Measurements from ENCODE around the gene DOC2A. TPM values are rescaled to one million over a fixed set of nuclear protein-coding genes. Genes with fewer than 3 reads are reported as not detected.

Gene DOC2A
- polyA plus RNA-seq, 3 donors, result 1.6 to 2.3 (median 1.7) TPM

GRCh38 chr16:29990883-29991570 is 19.8 kb downstream of the DOC2A start:
- DNase-seq (ENCODE audit: low read depth in 3 of 3, low spot score in 2 of 3), result no peak

DNA sequence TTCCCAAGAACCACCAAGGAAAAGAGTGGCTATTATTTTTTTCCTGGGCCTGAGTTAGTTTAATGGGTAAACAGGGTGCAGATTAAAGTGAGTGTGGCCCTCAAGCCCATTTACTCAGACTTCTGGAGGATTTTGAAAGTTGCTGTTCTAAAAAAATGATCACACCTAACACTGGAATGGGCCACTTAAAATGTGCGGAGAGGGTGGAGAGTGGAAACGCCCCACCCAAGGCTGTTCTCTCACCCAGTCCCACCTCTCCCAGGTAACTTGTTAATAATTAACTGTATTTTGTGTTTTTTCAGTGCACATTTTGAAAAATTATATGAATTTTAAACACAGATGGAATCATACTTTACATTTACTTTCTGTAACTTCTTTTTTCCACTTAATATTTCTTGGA is 20.8 kb downstream of the DOC2A start:
- no peak for DNase-seq (ENCODE audit: low read depth in 3 of 3, low spot score in 2 of 3)

GRCh38 chr16:29989111-29989858 is 21.5 kb downstream of the DOC2A start:
- no peak for DNase-seq (ENCODE audit: low read depth in 3 of 3, low spot score in 2 of 3)

DNA sequence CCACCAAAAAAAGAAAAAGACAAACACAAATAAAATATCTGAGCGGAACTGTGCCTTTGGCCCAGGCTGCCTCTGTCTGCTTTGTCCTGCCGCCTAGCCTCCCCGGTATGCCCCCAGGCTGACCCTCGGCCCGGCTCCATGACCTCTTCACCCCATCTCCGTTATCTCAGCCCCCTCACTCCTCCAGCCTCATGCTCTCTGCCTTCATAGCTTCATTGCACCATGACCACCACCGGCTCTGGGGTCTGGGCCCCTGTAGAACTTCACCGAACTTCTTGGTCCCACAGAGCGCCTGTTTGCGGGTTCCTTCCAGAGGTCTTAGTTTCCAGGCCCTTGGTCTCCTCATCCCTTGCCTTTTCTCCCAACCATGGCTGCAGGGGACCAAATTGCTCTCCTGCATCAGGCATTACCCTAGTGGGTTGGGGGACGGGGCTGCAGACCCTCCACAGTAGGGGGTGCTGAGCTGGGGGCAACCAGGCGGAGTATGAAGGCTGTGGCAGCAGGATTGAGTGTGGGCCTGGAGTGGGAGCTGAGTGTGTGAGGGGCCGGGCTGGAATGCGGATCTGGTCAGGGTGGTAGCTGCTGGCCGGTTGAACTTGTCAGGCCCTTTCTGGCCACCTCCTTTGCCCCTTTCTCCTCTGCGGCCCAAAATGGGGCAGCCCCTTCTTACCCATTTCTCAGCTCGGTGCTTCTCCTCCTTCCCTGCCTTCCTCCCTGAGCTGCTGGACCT is 22.3 kb downstream of the DOC2A start:
- DNase-seq (ENCODE audit: low read depth in 3 of 3, low spot score in 2 of 3), result no peak

- DNase-seq (ENCODE audit: low read depth in 3 of 3, low spot score in 2 of 3), result no peak
Observed at GRCh38 chr16:29987371-29988085, 23.3 kb downstream of the DOC2A start.

DNA sequence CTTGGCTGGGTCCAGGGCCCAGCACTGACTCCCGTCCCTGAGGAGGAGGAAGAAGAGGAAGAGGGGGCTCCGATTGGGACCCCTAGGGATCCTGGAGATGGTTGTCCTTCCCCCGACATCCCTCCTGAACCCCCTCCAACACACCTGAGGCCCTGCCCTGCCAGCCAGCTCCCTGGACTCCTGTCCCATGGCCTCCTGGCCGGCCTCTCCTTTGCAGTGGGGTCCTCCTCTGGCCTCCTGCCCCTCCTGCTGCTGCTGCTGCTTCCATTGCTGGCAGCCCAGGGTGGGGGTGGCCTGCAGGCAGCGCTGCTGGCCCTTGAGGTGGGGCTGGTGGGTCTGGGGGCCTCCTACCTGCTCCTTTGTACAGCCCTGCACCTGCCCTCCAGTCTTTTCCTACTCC is 23.9 kb downstream of the DOC2A start:
- DNase-seq (ENCODE audit: low read depth in 3 of 3, low spot score in 2 of 3), result no peak

DNA sequence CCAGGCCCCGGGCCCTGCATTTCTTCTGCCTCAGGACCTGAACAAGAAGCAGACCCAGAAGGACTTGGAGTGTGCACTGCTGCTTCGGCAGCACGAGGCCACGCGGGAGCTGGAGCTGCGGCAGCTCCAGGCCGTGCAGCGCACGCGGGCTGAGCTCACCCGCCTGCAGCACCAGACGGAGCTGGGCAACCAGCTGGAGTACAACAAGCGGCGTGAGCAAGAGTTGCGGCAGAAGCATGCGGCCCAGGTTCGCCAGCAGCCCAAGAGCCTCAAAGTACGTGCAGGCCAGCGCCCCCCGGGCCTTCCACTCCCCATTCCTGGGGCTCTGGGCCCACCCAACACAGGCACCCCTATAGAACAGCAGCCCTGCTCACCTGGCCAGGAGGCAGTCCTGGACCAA is 24.6 kb downstream of the DOC2A start:
- no peak for DNase-seq (ENCODE audit: low read depth in 3 of 3, low spot score in 2 of 3)

DNA sequence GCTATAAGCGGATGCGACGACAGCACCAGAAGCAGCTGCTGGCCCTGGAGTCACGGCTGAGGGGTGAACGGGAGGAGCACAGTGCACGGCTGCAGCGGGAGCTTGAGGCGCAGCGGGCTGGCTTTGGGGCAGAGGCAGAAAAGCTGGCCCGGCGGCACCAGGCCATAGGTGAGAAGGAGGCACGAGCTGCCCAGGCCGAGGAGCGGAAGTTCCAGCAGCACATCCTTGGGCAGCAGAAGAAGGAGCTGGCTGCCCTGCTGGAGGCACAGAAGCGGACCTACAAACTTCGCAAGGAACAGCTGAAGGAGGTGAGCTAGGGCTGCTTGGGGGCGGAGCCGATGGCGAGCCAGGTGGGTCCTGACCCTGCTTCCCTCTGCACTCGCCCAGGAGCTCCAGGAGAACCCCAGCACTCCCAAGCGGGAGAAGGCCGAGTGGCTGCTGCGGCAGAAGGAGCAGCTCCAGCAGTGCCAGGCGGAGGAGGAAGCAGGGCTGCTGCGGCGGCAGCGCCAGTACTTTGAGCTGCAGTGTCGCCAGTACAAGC is 25.5 kb downstream of the DOC2A start:
- no peak for DNase-seq (ENCODE audit: low read depth in 3 of 3, low spot score in 2 of 3)

GRCh38 chr16:29984764-29985147 is 26.1 kb downstream of the DOC2A start:
- no peak for DNase-seq (ENCODE audit: low read depth in 3 of 3, low spot score in 2 of 3)

- DNase-seq (ENCODE audit: low read depth in 3 of 3, low spot score in 2 of 3), result no peak
Observed at GRCh38 chr16:29984137-29984763, 26.6 kb downstream of the DOC2A start.

- no peak for DNase-seq (ENCODE audit: low read depth in 3 of 3, low spot score in 2 of 3)
Observed at GRCh38 chr16:29983420-29984136, 27.2 kb downstream of the DOC2A start.

DNA sequence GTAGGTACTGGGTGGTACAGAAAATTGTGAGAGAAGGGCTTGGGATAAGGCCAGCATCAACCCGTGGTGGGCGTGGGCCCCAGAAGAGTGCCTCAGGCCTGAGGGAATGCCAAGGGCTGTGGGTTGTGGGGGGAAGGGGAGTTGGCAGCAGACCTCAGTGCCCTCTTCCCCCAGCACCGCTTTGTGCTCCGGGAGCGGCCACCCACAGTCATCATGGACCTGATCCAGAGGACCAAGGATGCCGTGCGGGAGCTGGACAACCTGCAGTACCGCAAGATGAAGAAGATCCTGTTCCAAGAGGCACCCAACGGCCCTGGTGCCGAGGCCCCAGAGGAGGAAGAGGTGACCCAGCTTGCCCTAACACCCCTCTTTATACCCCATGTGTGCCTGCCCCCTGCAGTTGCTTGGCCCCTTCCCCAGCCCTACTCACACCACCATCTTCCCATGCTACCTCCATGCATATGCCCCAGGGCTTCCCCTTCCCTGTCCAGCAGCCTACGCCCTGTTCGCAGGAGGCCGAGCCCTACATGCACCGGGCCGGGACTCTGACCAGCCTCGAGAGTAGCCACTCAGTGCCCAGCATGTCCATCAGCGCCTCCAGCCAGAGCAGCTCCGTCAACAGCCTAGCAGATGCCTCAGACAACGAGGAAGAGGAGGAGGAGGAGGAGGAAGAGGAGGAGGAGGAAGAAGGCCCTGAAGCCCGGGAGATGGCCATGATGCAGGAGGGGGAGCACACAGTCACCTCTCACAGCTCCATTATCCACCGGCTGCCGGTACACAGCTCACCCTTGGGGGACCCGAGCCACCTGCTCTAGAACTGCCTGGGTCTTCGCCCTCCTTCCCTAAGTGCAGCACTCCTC is 28.0 kb downstream of the DOC2A start:
- DNase-seq (ENCODE audit: low read depth in 3 of 3, low spot score in 2 of 3), result no peak

- DNase-seq (ENCODE audit: low read depth in 3 of 3, low spot score in 2 of 3), result no peak
Observed at GRCh38 chr16:29978564-29979270, 32.1 kb downstream of the DOC2A start.

GRCh38 chr16:29978081-29978480 is 32.7 kb downstream of the DOC2A start:
- no peak for DNase-seq (ENCODE audit: low read depth in 3 of 3, low spot score in 2 of 3)

DNA sequence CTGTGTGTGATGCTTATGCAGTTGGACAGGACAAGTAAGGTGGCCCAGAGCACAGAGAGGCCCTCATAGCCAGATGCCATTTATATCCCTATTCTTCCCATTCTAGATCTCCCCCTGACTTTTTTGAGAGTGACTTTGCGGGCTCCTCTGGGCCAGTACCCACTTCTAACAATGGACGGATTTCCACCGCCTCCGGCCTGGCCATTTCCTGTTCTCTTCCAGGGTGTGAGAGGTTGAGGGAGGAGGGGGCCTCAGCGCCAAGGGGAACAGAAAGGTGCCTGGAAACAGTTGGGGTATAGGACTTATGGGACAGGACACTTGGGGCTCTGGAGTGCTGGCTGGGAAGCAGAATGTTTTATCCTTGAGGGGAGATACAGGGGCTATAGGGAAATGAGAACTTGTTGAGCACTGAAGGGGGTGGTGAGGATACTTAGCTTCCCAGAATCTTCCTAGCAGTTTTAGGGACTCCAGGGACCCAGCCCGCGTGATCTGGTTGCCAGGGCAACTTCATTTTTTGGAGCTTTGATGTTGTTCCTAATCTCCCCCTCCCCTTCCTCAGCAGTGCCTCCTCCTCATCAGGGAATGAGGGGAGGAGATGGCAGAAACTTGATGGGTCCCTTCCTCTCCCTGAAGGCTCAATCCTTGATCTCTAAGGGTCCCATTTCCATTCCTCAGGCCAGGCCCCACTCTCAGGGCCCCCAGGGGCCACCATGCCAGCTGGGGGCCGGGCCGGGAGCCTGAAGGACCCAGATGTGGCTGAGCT is 33.6 kb downstream of the DOC2A start:
- DNase-seq (ENCODE audit: low read depth in 3 of 3, low spot score in 2 of 3), result no peak

GRCh38 chr16:29975811-29976511 is 34.9 kb downstream of the DOC2A start:
- DNase-seq (ENCODE audit: low read depth in 3 of 3, low spot score in 2 of 3), result no peak

- DNase-seq (ENCODE audit: low read depth in 3 of 3, low spot score in 2 of 3), result no peak
Observed at GRCh38 chr16:29975134-29975538, 35.7 kb downstream of the DOC2A start.

Data from right renal cortex interstitium (tissue), 3 donors.